Inferior parietal cortex (tissue), 1 donor: ENCODE data around the gene GRK5.

Experiments used
- DNase-seq: peaks from one replicate; pipeline ENCODE4 v3.0.0-alpha.2; 2016; ENCODE audit errors: extremely low spot score

The GRK5 gene

GRCh38 chr10:119341459-119342301 lies 134.3 kb downstream of the GRK5 start:
- no peak for DNase-seq

GRCh38 chr10:119342335-119342734 lies 135.0 kb downstream of the GRK5 start:
- DNase-seq, result no peak

GRCh38 chr10:119343011-119343601 lies 135.7 kb downstream of the GRK5 start:
- no peak for DNase-seq

- DNase-seq, result no peak
Measured at GRCh38 chr10:119344381-119344780, 137.0 kb downstream of the GRK5 start.

- no peak for DNase-seq
Measured at GRCh38 chr10:119346095-119346832, 138.9 kb downstream of the GRK5 start.

GRCh38 chr10:119347181-119347974 lies 140.0 kb downstream of the GRK5 start:
- no peak for DNase-seq

GRCh38 chr10:119348106-119348505 lies 140.7 kb downstream of the GRK5 start:
- DNase-seq, result no peak

- DNase-seq, result no peak
Measured at GRCh38 chr10:119348516-119349240, 141.3 kb downstream of the GRK5 start.

GRCh38 chr10:119349341-119349740 lies 142.0 kb downstream of the GRK5 start:
- DNase-seq, result no peak

- no peak for DNase-seq
Measured at GRCh38 chr10:119349937-119350501, 142.6 kb downstream of the GRK5 start.

GRCh38 chr10:119350502-119351097 lies 143.2 kb downstream of the GRK5 start:
- no peak for DNase-seq

- DNase-seq, result no peak
Measured at GRCh38 chr10:119351189-119351588, 143.8 kb downstream of the GRK5 start.

- no peak for DNase-seq
Measured at GRCh38 chr10:119352042-119352441, 144.7 kb downstream of the GRK5 start.

- no peak for DNase-seq
Measured at GRCh38 chr10:119352807-119353206, 145.4 kb downstream of the GRK5 start.

- no peak for DNase-seq
Measured at GRCh38 chr10:119353421-119353820, 146.1 kb downstream of the GRK5 start.

- DNase-seq, result no peak
Measured at GRCh38 chr10:119355930-119356329, 148.6 kb downstream of the GRK5 start.

- no peak for DNase-seq
Measured at GRCh38 chr10:119357412-119358151, 150.2 kb downstream of the GRK5 start.

GRCh38 chr10:119358152-119358512 lies 150.8 kb downstream of the GRK5 start:
- DNase-seq, result no peak

- no peak for DNase-seq
Measured at GRCh38 chr10:119358567-119358966, 151.2 kb downstream of the GRK5 start.

- no peak for DNase-seq
Measured at GRCh38 chr10:119359025-119359424, 151.7 kb downstream of the GRK5 start.
